Esophagus squamous epithelium (tissue), 4 donors: ENCODE measurements around the gene ATP2B2.

Experiments
- CTCF ChIP-seq, 6 experiments: fragments of 450-650 bp in 4 of 6; fragments of 200-600 bp in 2 of 6; sonication (generic) in 2 of 6; IDR thresholded peaks; one replicate each; pipeline ENCODE4 v1.5.1; 2016 to 2019; ENCODE audit warnings: antibody characterized with exemption in 6 of 6, mild to moderate bottlenecking in 4 of 6, moderate library complexity in 4 of 6
- POLR2A ChIP-seq, 4 donors: fragments of 450-650 bp; IDR thresholded peaks; one replicate each; pipeline ENCODE4 v1.6.1; 2017; ENCODE audit warnings: antibody characterized with exemption in 4 of 4, mild to moderate bottlenecking in 4 of 4, moderate library complexity in 3 of 4

GRCh38 chr3:10338164-10338470 is 167.3 kb downstream of the ATP2B2 start:
- no peak for TF ChIP-seq CTCF (IDR thresholded peaks at IDR 0.05)
- TF ChIP-seq POLR2A (IDR thresholded peaks at IDR 0.05): no peak
